DMS 273 (cell line): ENCODE measurements around the gene CRB2.

Experiments used
- DNase-seq: peaks from one replicate; lab custom pipeline; 2025; ENCODE audit not compliant: unreplicated experiment; lab: John Stamatoyannopoulos, UW

CRB2 gene

GRCh38 chr9:123362856-123363255 lies 6.9 kb downstream of the CRB2 start:
- DNase-seq = no peak

- no peak for DNase-seq
Measured at GRCh38 chr9:123364241-123364824, 8.3 kb downstream of the CRB2 start.

DNA sequence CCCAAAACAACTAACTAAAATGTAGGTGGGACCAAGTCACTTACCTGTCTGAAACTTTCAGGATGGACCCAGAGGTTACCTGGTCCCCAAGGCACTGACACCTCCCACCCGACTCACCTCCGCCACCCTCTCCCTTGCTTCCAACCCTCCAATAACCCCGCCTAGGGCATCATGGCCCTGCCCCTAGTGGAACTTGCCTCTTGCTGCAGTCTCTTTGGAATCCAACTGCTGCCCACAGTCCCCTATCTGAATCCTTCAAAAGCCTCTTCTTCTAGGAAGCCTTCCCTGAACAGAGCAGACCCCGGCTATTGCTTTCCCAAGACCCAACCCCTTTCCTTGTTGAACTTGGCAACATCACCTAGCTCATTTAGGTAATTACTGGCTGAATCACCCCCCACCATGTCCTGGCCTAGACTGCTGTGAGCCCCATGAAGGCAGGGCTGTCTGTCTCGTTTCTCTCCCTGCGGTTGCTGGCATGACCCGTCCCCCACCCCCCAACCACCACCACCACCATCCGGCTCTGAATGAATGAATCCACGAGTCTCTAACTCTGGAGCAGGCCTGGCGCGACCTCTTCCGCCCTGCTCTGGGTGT lies 9.4 kb downstream of the CRB2 start:
- DNase-seq = peak; percentile 54

GRCh38 chr9:123365881-123366528 lies 10.0 kb downstream of the CRB2 start:
- DNase-seq = no peak

DNA sequence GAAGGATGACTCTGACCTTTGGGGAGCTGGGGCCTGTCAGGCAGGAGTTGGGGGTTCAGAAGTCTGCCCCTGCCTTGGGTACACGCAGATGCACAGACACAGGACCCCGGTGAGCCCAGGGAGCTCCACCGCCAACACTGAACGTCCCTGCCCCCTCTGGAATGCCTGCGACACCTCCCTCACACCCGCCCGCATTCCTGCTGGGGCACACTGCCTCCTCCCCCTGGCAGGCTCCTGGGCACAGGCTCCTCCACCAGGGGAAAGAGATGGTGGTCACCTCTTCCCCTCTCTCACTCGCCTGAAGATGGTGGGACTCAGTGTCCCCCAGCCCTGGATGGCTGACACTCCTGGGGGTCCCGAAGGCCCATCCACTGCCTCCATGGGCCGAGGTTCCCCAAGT lies 12.0 kb downstream of the CRB2 start:
- no peak for DNase-seq

GRCh38 chr9:123368536-123369153 lies 12.6 kb downstream of the CRB2 start:
- DNase-seq = no peak

- DNase-seq = no peak
Measured at GRCh38 chr9:123369296-123369695, 13.3 kb downstream of the CRB2 start.

- DNase-seq = no peak
Measured at GRCh38 chr9:123370108-123370507, 14.1 kb downstream of the CRB2 start.

DNA sequence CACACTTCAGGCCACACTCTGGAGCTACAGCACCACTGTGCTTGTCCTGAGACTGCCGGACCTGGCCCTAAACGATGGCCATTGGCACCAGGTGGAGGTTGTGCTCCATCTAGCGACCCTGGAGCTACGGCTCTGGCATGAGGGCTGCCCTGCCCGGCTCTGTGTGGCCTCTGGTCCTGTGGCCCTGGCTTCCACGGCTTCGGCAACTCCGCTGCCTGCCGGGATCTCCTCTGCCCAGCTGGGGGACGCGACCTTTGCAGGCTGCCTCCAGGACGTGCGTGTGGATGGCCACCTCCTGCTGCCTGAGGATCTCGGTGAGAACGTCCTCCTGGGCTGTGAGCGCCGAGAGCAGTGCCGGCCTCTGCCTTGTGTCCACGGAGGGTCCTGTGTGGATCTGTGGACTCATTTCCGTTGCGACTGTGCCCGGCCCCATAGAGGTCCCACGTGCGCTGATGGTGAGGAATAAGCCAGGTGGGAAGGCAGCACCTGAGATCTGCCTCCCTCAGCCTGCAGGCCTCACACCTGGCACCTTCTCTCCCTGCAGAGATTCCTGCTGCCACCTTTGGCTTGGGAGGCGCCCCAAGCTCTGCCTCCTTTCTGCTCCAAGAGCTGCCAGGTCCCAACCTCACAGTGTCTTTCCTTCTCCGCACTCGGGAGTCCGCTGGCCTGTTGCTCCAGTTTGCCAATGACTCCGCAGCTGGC lies 14.7 kb downstream of the CRB2 start:
- DNase-seq = no peak

DNA sequence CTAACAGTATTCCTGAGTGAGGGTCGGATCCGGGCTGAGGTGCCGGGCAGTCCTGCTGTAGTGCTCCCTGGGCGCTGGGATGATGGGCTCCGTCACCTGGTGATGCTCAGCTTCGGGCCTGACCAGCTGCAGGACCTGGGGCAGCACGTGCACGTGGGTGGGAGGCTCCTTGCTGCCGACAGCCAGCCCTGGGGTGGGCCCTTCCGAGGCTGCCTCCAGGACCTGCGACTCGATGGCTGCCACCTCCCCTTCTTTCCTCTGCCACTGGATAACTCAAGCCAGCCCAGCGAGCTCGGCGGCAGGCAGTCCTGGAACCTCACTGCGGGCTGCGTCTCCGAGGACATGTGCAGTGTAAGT lies 15.2 kb downstream of the CRB2 start:
- peak; percentile 22 for DNase-seq

DNA sequence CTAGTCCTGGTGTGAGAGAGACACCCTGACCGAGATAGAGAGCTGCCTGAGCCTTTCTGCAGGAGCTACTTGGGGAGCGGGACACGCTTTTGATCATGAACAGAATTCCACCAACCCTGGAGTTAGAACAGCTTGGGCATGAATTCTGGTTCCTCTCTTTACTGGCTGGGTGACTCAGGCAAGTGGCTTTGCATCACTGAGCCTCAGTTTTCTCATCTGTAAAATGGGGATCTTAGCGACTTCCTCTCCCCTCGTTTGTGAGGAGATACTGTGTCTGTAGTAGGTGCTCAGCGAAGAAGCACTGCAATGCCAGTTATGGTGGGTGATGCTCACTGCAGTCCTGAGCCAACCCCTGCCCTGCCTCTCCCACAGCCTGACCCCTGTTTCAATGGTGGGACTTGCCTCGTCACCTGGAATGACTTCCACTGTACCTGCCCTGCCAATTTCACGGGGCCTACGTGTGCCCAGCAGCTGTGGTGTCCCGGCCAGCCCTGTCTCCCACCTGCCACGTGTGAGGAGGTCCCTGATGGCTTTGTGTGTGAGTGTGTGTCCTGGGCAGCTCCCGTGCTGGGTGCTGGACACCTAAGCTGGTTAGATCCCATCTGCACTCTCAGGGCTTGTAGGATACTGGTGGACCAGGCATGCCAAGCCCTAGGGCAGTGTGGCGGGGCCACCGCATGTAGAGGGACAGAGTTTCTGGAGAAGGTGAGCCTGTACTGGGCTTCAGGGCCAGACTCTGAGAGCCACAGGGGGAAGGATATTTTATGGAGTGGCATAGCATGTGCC lies 16.0 kb downstream of the CRB2 start:
- no peak for DNase-seq

GRCh38 chr9:123372766-123373446 lies 16.9 kb downstream of the CRB2 start:
- peak; percentile 50 for DNase-seq

DNA sequence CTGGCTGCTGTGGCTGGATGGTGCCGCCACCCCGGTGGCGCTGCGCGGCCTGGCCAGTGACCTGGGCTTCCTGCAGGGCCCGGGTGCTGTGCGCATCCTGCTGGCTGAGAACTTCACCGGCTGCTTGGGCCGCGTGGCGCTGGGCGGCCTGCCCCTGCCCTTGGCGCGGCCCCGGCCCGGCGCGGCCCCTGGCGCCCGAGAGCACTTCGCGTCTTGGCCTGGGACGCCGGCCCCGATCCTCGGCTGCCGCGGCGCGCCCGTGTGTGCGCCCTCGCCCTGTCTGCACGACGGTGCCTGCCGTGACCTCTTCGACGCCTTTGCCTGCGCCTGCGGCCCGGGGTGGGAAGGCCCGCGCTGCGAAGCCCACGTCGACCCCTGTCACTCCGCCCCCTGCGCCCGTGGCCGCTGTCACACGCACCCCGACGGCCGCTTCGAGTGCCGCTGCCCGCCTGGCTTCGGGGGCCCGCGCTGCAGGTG lies 17.5 kb downstream of the CRB2 start:
- peak; percentile 50 for DNase-seq

DNA sequence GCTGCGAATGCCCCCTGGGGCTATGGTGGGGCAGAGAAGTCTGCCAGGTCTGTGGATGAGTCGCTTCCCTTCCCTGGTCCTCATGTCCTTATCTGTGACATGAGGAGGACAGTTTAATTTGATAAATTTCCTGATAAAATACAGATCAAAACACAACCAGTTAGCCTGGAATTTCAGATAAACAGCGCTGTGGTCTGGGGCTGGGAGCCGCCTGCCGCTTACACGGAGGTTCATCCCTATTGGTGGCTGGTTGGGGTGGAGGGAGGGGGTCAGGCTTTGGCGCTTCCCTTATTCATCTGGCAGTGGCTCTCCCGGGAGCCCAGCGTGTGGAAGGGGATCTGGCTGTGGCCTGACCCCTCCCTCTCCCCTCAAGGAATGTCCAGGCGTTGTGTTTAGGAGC lies 17.9 kb downstream of the CRB2 start:
- peak; percentile 25 for DNase-seq

DNA sequence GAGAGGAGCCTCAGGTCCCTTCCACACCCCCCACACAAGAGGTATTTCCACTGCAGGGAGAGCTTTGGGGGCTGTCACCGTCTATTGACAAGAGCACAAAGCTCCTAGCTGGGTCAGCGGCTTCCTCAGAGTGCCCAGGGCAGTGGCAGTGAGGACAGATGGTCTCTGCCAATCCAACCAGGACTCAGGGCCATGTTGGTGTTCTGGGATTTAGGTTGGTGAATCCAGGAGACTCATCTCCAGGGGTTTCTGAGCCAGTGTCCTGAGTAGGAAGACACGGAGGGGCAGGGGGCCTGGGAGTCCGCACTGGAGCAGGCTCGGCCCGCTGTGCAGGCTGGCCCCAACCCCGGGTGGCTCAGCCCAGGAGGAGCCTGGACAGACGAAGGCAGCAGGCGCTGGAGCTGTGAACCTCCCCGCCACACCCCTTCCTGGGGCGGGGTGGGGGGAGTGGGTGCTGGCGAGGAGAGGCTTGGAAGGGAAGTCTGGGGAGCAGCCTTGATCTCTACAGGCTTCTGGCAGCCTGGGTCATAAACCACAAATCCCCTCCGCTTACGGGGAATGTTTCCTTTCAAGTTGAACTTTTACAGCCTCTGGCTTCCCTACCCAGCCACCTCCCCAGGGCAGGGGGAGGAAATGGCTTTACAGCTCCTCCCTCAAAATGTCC lies 19.6 kb downstream of the CRB2 start:
- peak; percentile 65 for DNase-seq

GRCh38 chr9:123376218-123377071 lies 20.4 kb downstream of the CRB2 start:
- DNase-seq = peak; percentile 52

- no peak for DNase-seq
Measured at GRCh38 chr9:123377211-123377971, 21.4 kb downstream of the CRB2 start.

GRCh38 chr9:123378025-123378424 lies 22.0 kb downstream of the CRB2 start:
- no peak for DNase-seq
